Mesendoderm (in vitro differentiated cells): ENCODE measurements around the gene OR9Q1.

ENCODE experiments used
- DNase-seq: peaks from one replicate; pipeline ENCODE4 v3.0.0; 2013
- H2AK5ac ChIP-seq: 2 replicates; pipeline ENCODE4 v1.6.1; 2013; ENCODE audit warnings: low read length, inconsistent platforms
- H2BK120ac ChIP-seq: 2 replicates; pipeline ENCODE4 v1.6.1; 2013; ENCODE audit warnings: low read depth, mild to moderate bottlenecking, low read length, moderate library complexity, mixed read lengths
- H2BK15ac ChIP-seq: replicated peaks from 2 replicates; pipeline ENCODE4 v1.6.1; 2013; ENCODE audit warnings: low read depth, mild to moderate bottlenecking, moderate library complexity
- H2BK5ac ChIP-seq: 2 replicates; pipeline ENCODE4 v1.6.1; 2013; ENCODE audit warnings: low read length, inconsistent platforms
- H3K18ac ChIP-seq: 2 replicates; pipeline ENCODE4 v1.6.1; 2013; ENCODE audit warnings: mild to moderate bottlenecking, low read length, mixed read lengths
- H3K23ac ChIP-seq: one replicate; pipeline ENCODE4 v1.6.1; 2013; ENCODE audit warnings: low read length
- H3K27ac ChIP-seq: 2 replicates; pipeline ENCODE4 v1.5.1; 2013; ENCODE audit warnings: low read depth, mild to moderate bottlenecking, inconsistent platforms, low read length, moderate library complexity
- H3K27me3 ChIP-seq: 2 replicates; pipeline ENCODE4 v1.6.1; 2013; ENCODE audit warnings: low read length, control low read depth, mild to moderate bottlenecking, inconsistent platforms; ENCODE audit not compliant: insufficient read depth, poor library complexity
- H3K36me3 ChIP-seq: 2 replicates; pipeline ENCODE4 v1.6.1; 2013; ENCODE audit warnings: low read length, inconsistent platforms; ENCODE audit not compliant: control insufficient read depth, insufficient read depth
- H3K4ac ChIP-seq: one replicate; pipeline ENCODE4 v1.6.1; 2013; ENCODE audit warnings: low read depth, mild to moderate bottlenecking, low read length, moderate library complexity
- H3K4me1 ChIP-seq: 2 replicates; pipeline ENCODE4 v1.6.1; 2013; ENCODE audit warnings: low read depth, low read length, inconsistent platforms; ENCODE audit not compliant: control insufficient read depth
- H3K4me2 ChIP-seq: 2 replicates; pipeline ENCODE4 v1.6.1; 2013; ENCODE audit warnings: low read length
- H3K4me3 ChIP-seq: 2 replicates; pipeline ENCODE4 v1.5.1; 2013; ENCODE audit warnings: mild to moderate bottlenecking, low read length
- H3K56ac ChIP-seq: one replicate; pipeline ENCODE4 v1.6.1; 2013; ENCODE audit warnings: low read length
- H3K79me1 ChIP-seq: 2 replicates; pipeline ENCODE4 v1.6.1; 2013; ENCODE audit warnings: low read length, inconsistent platforms
- H3K79me2 ChIP-seq: 2 replicates; pipeline ENCODE4 v1.6.1; 2013; ENCODE audit warnings: mild to moderate bottlenecking, low read length; ENCODE audit not compliant: control insufficient read depth, insufficient read depth
- H3K9ac ChIP-seq: 2 replicates; pipeline ENCODE4 v1.6.1; 2013; ENCODE audit warnings: low read length, inconsistent platforms
- H4K5ac ChIP-seq: one replicate; pipeline ENCODE4 v1.6.1; 2013; ENCODE audit warnings: low read length
- H4K8ac ChIP-seq: one replicate; pipeline ENCODE4 v1.6.1; 2013; ENCODE audit warnings: low read depth, mild to moderate bottlenecking, control low read depth, low read length, moderate library complexity
- WGBS: extraction: QIAGEN DNeasy Blood & Tissue Kit; methylation state at CpG from one replicate; pipeline ENCODE4 v1.1.7; 2013; ENCODE audit warnings: low lambda C conversion rate, missing lambda C conversion rate; ENCODE audit not compliant: insufficient coverage; ENCODE audit errors: extremely low coverage; 5-methylcytosine and 5-hydroxymethylcytosine counted together

The OR9Q1 gene

DNA sequence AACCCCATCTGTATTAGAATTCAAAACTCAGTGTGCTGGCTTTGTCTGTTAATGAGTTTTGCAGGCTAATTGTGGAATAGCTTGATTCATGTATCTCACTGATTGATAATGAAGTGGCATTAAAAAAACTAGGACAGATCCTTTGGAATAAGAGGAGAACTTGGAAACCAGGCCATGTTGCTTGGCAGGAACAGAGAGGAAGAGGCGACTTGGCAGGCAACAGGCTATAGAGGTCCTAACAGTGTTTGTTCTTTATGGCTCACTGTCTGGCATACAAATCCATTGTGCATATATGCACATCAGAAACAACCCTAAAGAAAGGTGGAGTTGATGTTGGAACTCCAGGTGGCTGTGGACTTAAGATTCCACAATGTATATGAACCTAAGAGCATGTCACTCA lies 119.1 kb downstream of the OR9Q1 start:
- Histone ChIP-seq H2BK120ac (no peak overlapping the region), H3K27ac (no peak overlapping the region), H3K4me3 (no peak overlapping the region), H3K9ac (no peak overlapping the region), H3K36me3 (no peaks in the 10 kb centered on the region), H3K79me1 (no peaks in the 10 kb centered on the region), H3K56ac (no peak overlapping the region), H4K5ac (no peak overlapping the region), H2AK5ac (no peak overlapping the region), H2BK5ac (no peak overlapping the region), H2BK15ac (no peak overlapping the region), H3K27me3 (no peaks in the 10 kb centered on the region), H3K23ac (no peak overlapping the region), H3K4me2 (no peak overlapping the region), H3K4me1 (no peaks in the 10 kb centered on the region), H3K18ac (no peak overlapping the region), H4K8ac (no peak overlapping the region), H3K4ac (no peak overlapping the region), H3K79me2 (no peaks in the 10 kb centered on the region)
- no CpG with 5 or more reads among the region's 1 CpG for WGBS
- no peak for DNase-seq

DNA sequence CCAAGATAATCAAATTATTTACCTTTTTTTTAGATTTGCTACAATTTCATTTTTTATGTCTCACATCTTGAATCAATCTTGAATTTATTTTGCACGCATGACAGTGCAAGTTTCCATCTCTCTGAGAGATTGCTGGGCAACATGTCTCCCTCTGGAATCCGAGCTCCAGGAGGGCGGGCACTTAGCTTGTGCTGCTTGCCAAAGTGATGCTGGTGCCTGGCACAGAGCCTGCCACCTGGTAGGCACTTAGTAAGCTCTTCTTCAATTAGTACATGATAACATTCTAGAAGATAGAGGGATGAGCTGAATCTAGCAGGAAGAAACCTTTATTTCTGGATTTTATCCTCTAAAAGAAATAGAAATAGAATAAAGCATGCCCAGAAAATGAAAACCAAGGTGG lies 129.1 kb downstream of the OR9Q1 start:
- no peak overlapping the region for H2AK5ac ChIP-seq
- no peaks in the 10 kb centered on the region for H3K27me3 ChIP-seq
- no peak for DNase-seq
- no peaks in the 10 kb centered on the region for H3K4me1 ChIP-seq
- no peaks in the 10 kb centered on the region for H3K79me2 ChIP-seq
- no peak overlapping the region for H3K27ac ChIP-seq
- no peak overlapping the region for H2BK5ac ChIP-seq
- H3K36me3 ChIP-seq = no peaks in the 10 kb centered on the region
- no peak overlapping the region for H3K4me2 ChIP-seq
- no peak overlapping the region for H3K56ac ChIP-seq
- H3K4me3 ChIP-seq = no peak overlapping the region
- no peak overlapping the region for H2BK120ac ChIP-seq
- H4K5ac ChIP-seq = no peak overlapping the region
- no peak overlapping the region for H3K9ac ChIP-seq
- WGBS = no CpG with 5 or more reads among the region's 3 CpGs
- H3K4ac ChIP-seq = no peak overlapping the region
- no peak overlapping the region for H3K18ac ChIP-seq
- H2BK15ac ChIP-seq = no peak overlapping the region
- no peak overlapping the region for H4K8ac ChIP-seq
- H3K23ac ChIP-seq = no peak overlapping the region
- no peaks in the 10 kb centered on the region for H3K79me1 ChIP-seq

DNA sequence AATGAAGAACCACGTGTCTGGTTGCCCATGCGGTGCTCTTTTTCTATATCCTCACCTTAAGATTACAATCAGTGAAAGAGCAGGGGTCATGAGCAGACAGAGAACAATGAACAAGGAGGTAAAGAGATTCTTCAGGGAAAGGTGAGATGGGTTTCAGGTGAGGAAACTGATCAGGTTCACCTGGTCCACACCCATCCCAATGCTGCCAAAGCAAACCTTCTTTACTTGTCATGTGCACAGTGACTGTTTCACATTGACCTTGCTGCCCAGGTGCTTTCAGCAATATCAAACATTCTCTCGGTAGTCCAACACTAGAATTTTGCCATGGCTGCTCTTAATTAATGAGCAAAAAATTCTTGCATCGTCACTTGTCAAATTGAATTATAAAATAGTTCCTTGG lies 140.7 kb downstream of the OR9Q1 start:
- H3K4me3 ChIP-seq = no peak overlapping the region
- H2BK120ac ChIP-seq = no peak overlapping the region
- H2AK5ac ChIP-seq = no peak overlapping the region
- no peak overlapping the region for H3K4ac ChIP-seq
- no peaks in the 10 kb centered on the region for H3K79me1 ChIP-seq
- no peaks in the 10 kb centered on the region for H3K36me3 ChIP-seq
- H3K4me1 ChIP-seq = no peaks in the 10 kb centered on the region
- H3K27ac ChIP-seq = no peak overlapping the region
- no CpG with 5 or more reads among the region's 4 CpGs for WGBS
- H2BK5ac ChIP-seq = no peak overlapping the region
- no peak for DNase-seq
- H4K8ac ChIP-seq = no peak overlapping the region
- no peak overlapping the region for H2BK15ac ChIP-seq
- H3K79me2 ChIP-seq = no peaks in the 10 kb centered on the region
- no peak overlapping the region for H3K18ac ChIP-seq
- no peak overlapping the region for H3K56ac ChIP-seq
- H3K27me3 ChIP-seq = no peaks in the 10 kb centered on the region
- no peak overlapping the region for H3K9ac ChIP-seq
- no peak overlapping the region for H4K5ac ChIP-seq
- no peak overlapping the region for H3K23ac ChIP-seq
- no peak overlapping the region for H3K4me2 ChIP-seq

DNA sequence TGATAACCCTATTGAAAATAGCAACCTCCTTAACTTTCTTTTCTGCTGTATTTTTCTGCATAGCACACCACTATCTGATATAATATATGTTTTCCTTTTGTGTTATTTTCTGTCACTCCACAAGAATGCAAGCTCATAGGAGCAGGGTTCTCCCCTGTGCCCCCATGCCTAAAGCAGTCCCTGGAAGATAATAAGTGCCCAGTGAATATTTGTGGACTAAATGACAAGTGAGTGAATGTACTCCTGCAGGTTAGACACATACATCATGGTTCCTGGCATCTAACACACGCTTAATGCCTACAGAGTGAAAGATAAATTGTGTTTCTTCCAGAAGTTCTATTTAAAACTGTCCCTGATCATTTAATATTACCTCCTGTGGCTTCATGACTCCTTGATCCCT lies 141.3 kb downstream of the OR9Q1 start:
- H3K36me3 ChIP-seq = no peaks in the 10 kb centered on the region
- no peak overlapping the region for H2AK5ac ChIP-seq
- no peaks in the 10 kb centered on the region for H3K79me1 ChIP-seq
- no peak overlapping the region for H2BK5ac ChIP-seq
- no peaks in the 10 kb centered on the region for H3K27me3 ChIP-seq
- no peaks in the 10 kb centered on the region for H3K4me1 ChIP-seq
- no peak overlapping the region for H3K4me3 ChIP-seq
- no peak overlapping the region for H2BK120ac ChIP-seq
- no peak overlapping the region for H3K9ac ChIP-seq
- no peak overlapping the region for H2BK15ac ChIP-seq
- no peak overlapping the region for H4K5ac ChIP-seq
- no peaks in the 10 kb centered on the region for H3K79me2 ChIP-seq
- no peak overlapping the region for H3K18ac ChIP-seq
- H3K4ac ChIP-seq = no peak overlapping the region
- no CpG with 5 or more reads among the region's 1 CpG for WGBS
- no peak overlapping the region for H3K27ac ChIP-seq
- no peak overlapping the region for H3K56ac ChIP-seq
- no peak for DNase-seq
- H3K23ac ChIP-seq = no peak overlapping the region
- H4K8ac ChIP-seq = no peak overlapping the region
- no peak overlapping the region for H3K4me2 ChIP-seq

DNA sequence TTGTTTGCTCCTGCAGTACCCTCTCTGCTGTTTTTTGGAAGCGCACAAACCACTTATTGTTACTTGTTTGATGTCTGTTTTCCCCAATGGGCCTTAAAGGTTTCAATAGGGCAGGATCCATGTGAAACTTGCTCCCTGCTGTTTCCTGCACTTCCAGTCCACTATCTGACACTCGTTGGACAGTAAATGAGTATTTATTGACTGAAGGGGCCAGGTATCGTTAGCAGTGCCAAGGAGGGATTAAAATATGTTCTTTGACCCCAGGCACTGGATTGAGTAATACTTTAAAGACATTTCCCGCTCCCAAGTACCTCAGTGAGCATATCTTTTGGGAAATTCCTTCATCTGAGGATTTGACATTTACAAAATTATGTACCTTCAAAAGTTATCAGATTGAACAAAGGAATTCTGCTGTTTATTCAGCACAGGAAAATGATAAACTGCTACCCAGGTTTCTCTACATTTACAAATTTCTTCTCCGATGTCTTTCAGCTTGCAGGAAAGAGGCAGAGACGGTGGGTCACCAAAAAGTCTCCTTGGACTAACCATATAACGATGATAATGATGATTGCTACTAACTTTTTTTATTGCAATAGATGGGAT lies 141.9 kb downstream of the OR9Q1 start:
- no peak overlapping the region for H3K23ac ChIP-seq
- H3K4me2 ChIP-seq = no peak overlapping the region
- no peak overlapping the region for H2BK15ac ChIP-seq
- H4K8ac ChIP-seq = no peak overlapping the region
- no CpG with 5 or more reads among the region's 7 CpGs for WGBS
- H3K9ac ChIP-seq = no peak overlapping the region
- H2BK120ac ChIP-seq = no peak overlapping the region
- no peak overlapping the region for H2AK5ac ChIP-seq
- no peak overlapping the region for H4K5ac ChIP-seq
- H3K79me1 ChIP-seq = no peaks in the 10 kb centered on the region
- no peak overlapping the region for H3K4ac ChIP-seq
- H2BK5ac ChIP-seq = no peak overlapping the region
- no peaks in the 10 kb centered on the region for H3K36me3 ChIP-seq
- no peaks in the 10 kb centered on the region for H3K79me2 ChIP-seq
- H3K4me1 ChIP-seq = no peaks in the 10 kb centered on the region
- H3K18ac ChIP-seq = no peak overlapping the region
- H3K27me3 ChIP-seq = no peaks in the 10 kb centered on the region
- no peak overlapping the region for H3K27ac ChIP-seq
- H3K56ac ChIP-seq = no peak overlapping the region
- no peak overlapping the region for H3K4me3 ChIP-seq
- no peak for DNase-seq

DNA sequence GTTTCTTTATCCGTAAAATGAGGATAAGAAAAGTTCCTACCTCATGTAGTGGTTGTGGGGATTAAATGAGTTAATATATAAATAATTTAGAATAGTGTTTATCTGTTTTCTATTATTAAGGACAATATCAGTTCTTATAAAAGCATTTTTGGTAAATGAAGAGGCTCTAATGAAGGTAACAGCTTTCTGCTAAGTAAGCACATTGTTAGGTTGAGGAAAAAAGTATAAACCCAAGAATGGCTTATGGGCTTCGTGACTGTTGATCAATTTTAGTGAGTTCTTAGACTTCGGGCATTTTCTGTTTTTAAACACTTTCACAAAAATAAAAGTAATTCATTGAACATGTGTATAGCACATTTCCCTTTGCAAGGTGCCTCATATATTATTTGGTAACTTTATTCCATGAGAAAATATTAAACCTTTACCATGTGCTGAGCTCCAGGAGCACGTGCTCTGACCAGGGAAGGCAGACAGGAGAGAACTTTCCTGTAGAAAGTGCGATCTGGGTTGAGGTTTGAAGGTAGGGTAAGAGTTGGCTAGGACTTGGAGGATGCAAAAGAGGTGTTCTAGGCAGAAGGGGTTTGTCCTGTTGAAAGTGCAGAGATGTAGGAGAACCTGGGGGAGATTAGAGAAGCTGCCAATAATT lies 153.9 kb downstream of the OR9Q1 start:
- H3K4me1 ChIP-seq = no peaks in the 10 kb centered on the region
- H2AK5ac ChIP-seq = no peak overlapping the region
- H3K79me1 ChIP-seq = no peaks in the 10 kb centered on the region
- no peak overlapping the region for H3K9ac ChIP-seq
- no peak overlapping the region for H3K4ac ChIP-seq
- H4K5ac ChIP-seq = no peak overlapping the region
- H3K56ac ChIP-seq = no peak overlapping the region
- H3K27me3 ChIP-seq = no peaks in the 10 kb centered on the region
- no peak overlapping the region for H3K4me3 ChIP-seq
- no peak overlapping the region for H2BK5ac ChIP-seq
- no peak overlapping the region for H2BK15ac ChIP-seq
- no peak overlapping the region for H4K8ac ChIP-seq
- H3K79me2 ChIP-seq = no peaks in the 10 kb centered on the region
- DNase-seq = no peak
- no peak overlapping the region for H3K18ac ChIP-seq
- no peak overlapping the region for H3K27ac ChIP-seq
- no peak overlapping the region for H2BK120ac ChIP-seq
- H3K23ac ChIP-seq = no peak overlapping the region
- no CpG with 5 or more reads among the region's 5 CpGs for WGBS
- H3K36me3 ChIP-seq = no peaks in the 10 kb centered on the region
- no peak overlapping the region for H3K4me2 ChIP-seq
